Activated gamma-delta T cell treated with Interleukin-2 at 50 U/mL for 16 hours (primary cell): Measurements from ENCODE around the gene LRMDA.

ENCODE experiments used
- DNase-seq: peaks from one replicate; pipeline ENCODE4 v3.0.0-alpha.2; 2020

Gene LRMDA

GRCh38 chr10:75402486-75403143 lies 28.8 kb upstream of the LRMDA start:
- DNase-seq, result no peak

GRCh38 chr10:75403144-75403938 lies 28.1 kb upstream of the LRMDA start:
- DNase-seq, result no peak

- no peak for DNase-seq
Observed at GRCh38 chr10:75403939-75404814, 27.2 kb upstream of the LRMDA start.

GRCh38 chr10:75404815-75405597 lies 26.4 kb upstream of the LRMDA start:
- no peak for DNase-seq

- DNase-seq, result no peak
Observed at GRCh38 chr10:75405598-75406461, 25.6 kb upstream of the LRMDA start.

- DNase-seq, result no peak
Observed at GRCh38 chr10:75406462-75407223, 24.8 kb upstream of the LRMDA start.

GRCh38 chr10:75407224-75407712 lies 24.2 kb upstream of the LRMDA start:
- DNase-seq, result no peak

GRCh38 chr10:75407713-75408508 lies 23.5 kb upstream of the LRMDA start:
- DNase-seq, result no peak

GRCh38 chr10:75408509-75408875 lies 22.9 kb upstream of the LRMDA start:
- DNase-seq, result no peak

- no peak for DNase-seq
Observed at GRCh38 chr10:75408911-75409885, 22.2 kb upstream of the LRMDA start.

GRCh38 chr10:75410132-75411005 lies 21.1 kb upstream of the LRMDA start:
- DNase-seq, result no peak

- DNase-seq, result no peak
Observed at GRCh38 chr10:75414527-75414926, 16.9 kb upstream of the LRMDA start.

GRCh38 chr10:75417522-75417927 lies 13.9 kb upstream of the LRMDA start:
- no peak for DNase-seq

- DNase-seq, result no peak
Observed at GRCh38 chr10:75418293-75418692, 13.1 kb upstream of the LRMDA start.

GRCh38 chr10:75418712-75419111 lies 12.7 kb upstream of the LRMDA start:
- DNase-seq, result no peak

GRCh38 chr10:75422913-75423312 lies 8.5 kb upstream of the LRMDA start:
- no peak for DNase-seq

- DNase-seq, result no peak
Observed at GRCh38 chr10:75424571-75424970, 6.9 kb upstream of the LRMDA start.
